T-cell (primary cell): ENCODE results near the gene WIPF2. TPM values are rescaled to one million over a fixed set of nuclear protein-coding genes. Genes with fewer than 3 reads are reported as not detected.

Experiments
- ATAC-seq, 4 experiments: fragments of 200-7000 bp in 3 of 4; fragments of 150-1000 bp in 1 of 4; cut with Tn5 transposase; replicated peaks in 1 of 4; 1 replicate in 3 of 4; 2 replicates in 1 of 4; pipeline ENCODE4 v1.10.0; 2021; ENCODE audit warnings: moderate library complexity in 3 of 4, mild to moderate bottlenecking in 2 of 4, moderate number of reproducible peaks in 1 of 4
- CTCF ChIA-PET, 2 donors: fragments of 300-600 bp; sonication (Branson Sonifier 250); formaldehyde crosslinking; loops; one replicate each; lab custom pipeline; 2022; ENCODE audit warnings: antibody characterized with exemption in 2 of 2; lab: Charles Lee
- POLR2A ChIA-PET, 2 donors: fragments of 300-600 bp; sonication (Branson Sonifier 250); formaldehyde crosslinking; loops; one replicate each; lab custom pipeline; 2022; ENCODE audit warnings: antibody characterized with exemption in 2 of 2; lab: Charles Lee
- DNase-seq, 35 experiments: peaks; one replicate each; pipeline versions ENCODE4 v3.0.0 to v3.0.0-alpha.2; 2013 to 2023
- H3K27ac ChIP-seq: one replicate; pipeline ENCODE4 v1.5.1; 2013; ENCODE audit warnings: low read length
- H3K27me3 ChIP-seq, 2 experiments: replicated peaks in 1 of 2; 1 replicate in 1 of 2; 2 replicates in 1 of 2; pipeline versions ENCODE4 v1.6.1 to v1.7.0; 2013; ENCODE audit warnings: low read length in 1 of 2, mixed read lengths in 1 of 2; ENCODE audit not compliant: control insufficient read depth in 2 of 2, insufficient read depth in 2 of 2; ENCODE audit errors: extremely low read depth in 1 of 2
- H3K36me3 ChIP-seq, 2 donors: 1 replicate in 1 of 2; 2 replicates in 1 of 2; pipeline versions ENCODE4 v1.6.1 to v1.7.0; 2013; ENCODE audit warnings: low read length in 1 of 2; ENCODE audit not compliant: control insufficient read depth in 2 of 2, insufficient read depth in 1 of 2; ENCODE audit errors: extremely low read depth in 1 of 2
- H3K4me1 ChIP-seq, 2 experiments: 1 replicate in 1 of 2; 2 replicates in 1 of 2; pipeline versions ENCODE4 v1.6.1 to v1.7.0; 2013; ENCODE audit warnings: low read length in 2 of 2, mixed read lengths in 1 of 2; ENCODE audit not compliant: insufficient read depth in 2 of 2, control insufficient read depth in 1 of 2; ENCODE audit errors: extremely low read depth in 1 of 2
- H3K4me3 ChIP-seq, 2 donors: 1 replicate in 1 of 2; 2 replicates in 1 of 2; pipeline versions ENCODE4 v1.5.1 to v1.7.0; 2013; ENCODE audit warnings: mild to moderate bottlenecking in 2 of 2, low read length in 1 of 2, moderate library complexity in 1 of 2; ENCODE audit not compliant: control insufficient read depth in 1 of 2; ENCODE audit errors: extremely low read depth in 1 of 2
- H3K9me3 ChIP-seq: 2 replicates; pipeline ENCODE4 v1.7.0; 2013
- H3K27ac Mint-ChIP-seq, 2 donors: one replicate each; pipeline ENCODE4 v1.8.0; 2020 to 2021; ENCODE audit warnings: mild to moderate bottlenecking in 2 of 2, mixed read lengths in 2 of 2
- H3K27me3 Mint-ChIP-seq, 2 donors: one replicate each; pipeline ENCODE4 v1.8.0; 2021 to 2022; ENCODE audit warnings: mixed read lengths in 2 of 2
- H3K36me3 Mint-ChIP-seq: one replicate; pipeline ENCODE4 v1.8.0; 2021; ENCODE audit warnings: mixed read lengths
- H3K4me1 Mint-ChIP-seq, 3 donors: one replicate each; pipeline ENCODE4 v1.8.0; 2020 to 2022; ENCODE audit warnings: mixed read lengths in 3 of 3, mild to moderate bottlenecking in 1 of 3
- H3K4me3 Mint-ChIP-seq, 3 donors: one replicate each; pipeline ENCODE4 v1.8.0; 2020 to 2022; ENCODE audit warnings: mild to moderate bottlenecking in 3 of 3, mixed read lengths in 3 of 3, moderate library complexity in 3 of 3
- H3K9me3 Mint-ChIP-seq, 3 donors: one replicate each; pipeline ENCODE4 v1.8.0; 2020 to 2022; ENCODE audit warnings: mixed read lengths in 3 of 3
- WGBS: methylation state at CpG from one replicate; pipeline ENCODE4 v1.1.5; 2013; ENCODE audit warnings: missing lambda C conversion rate; ENCODE audit not compliant: insufficient coverage; 5-methylcytosine and 5-hydroxymethylcytosine counted together
- total RNA-seq, 35 experiments: library from RNA in 6 of 35; stranded (reverse) in 6 of 35; fragments of 120-200 nt in 1 of 35; gene quantifications; one replicate each; pipeline versions ENCODE4 v1.2.1 to v1.2.4 and lab custom pipeline; 2013 to 2026

Gene WIPF2
- total RNA-seq, 5 donors from 2014 or later (not counting 1 experiment from before 2014, with no cell fraction given), result 23.1 to 42.1 (median 32.1) TPM

DNA sequence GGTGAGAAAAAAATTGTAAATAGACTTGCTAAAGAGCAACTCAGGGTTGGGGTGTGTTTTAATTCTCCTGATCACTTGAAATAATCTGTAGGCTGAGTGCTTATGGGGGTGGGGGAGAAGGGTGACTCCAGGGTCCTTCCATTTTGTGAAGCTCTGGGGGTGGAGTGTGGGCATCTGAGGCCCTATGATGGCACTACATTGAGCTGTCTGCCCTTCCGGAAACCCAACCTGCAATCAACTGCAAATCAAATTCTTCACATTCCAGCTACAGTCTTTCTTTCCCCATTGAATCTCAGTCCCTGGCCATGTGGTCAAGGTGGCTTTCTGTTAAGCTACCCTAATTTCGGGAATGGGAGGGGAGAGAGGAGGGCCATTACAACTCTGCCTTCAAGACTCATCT is 62.6 kb downstream of the WIPF2 start:
- POLR2A ChIA-PET, result interaction anchor here in 1 of 2 donors (0.6 kb wide), 1 partner anchor 133 kb away, joined by 6 read pairs; no protein-coding TSS in a partner anchor
- ATAC-seq (no peak), DNase-seq (peak in 1 of 35 experiments; percentile 17)
- Histone ChIP-seq H3K4me1 (peaks cover 0 to 8% of the 10 kb centered on the region in 2 experiments), H3K27ac (no peak overlapping the region), H3K36me3 (peaks cover 3 to 49% of the 10 kb centered on the region in 2 donors), H3K4me3 (no peak overlapping the region), H3K27me3 (no peaks in the 10 kb centered on the region), H3K9me3 (no peaks in the 10 kb centered on the region)
- H3K4me3 Mint-ChIP-seq, result no peak overlapping the region
- H3K36me3 Mint-ChIP-seq, result peaks cover 42% of the 10 kb centered on the region
- H3K27ac Mint-ChIP-seq, result peak overlapping the region; percentile 62
- no peaks in the 10 kb centered on the region for H3K9me3 Mint-ChIP-seq
- no CpG with 5 or more reads among the region's 2 CpGs for WGBS
- CTCF ChIA-PET, result interaction anchor here in 1 of 2 donors (0.7 kb wide), 1 partner anchor 201 kb away, joined by 6 read pairs; no protein-coding TSS in a partner anchor
- peaks cover 9 to 32% (median 17%) of the 10 kb centered on the region in 3 donors for H3K4me1 Mint-ChIP-seq
- no peaks in the 10 kb centered on the region for H3K27me3 Mint-ChIP-seq

DNA sequence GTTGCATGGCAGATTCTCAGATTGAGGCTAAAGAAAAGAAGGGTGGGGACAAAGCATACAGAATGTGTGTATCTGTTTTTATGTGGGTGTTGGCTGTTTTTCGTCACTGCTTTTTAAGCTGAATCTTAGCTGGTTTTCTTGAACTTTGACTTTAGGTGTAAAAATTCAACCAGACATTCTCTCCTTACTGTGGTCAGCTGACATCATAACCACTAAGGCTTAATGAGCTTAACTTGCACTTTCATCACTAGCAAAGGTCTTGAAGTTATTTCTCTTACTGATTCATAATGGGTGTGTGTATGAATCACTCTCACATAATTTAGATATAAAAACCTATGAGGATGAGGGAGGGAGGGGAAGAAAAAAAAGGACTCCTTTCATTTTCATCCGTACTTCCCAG is 64.6 kb downstream of the WIPF2 start:
- H3K9me3 ChIP-seq, result no peaks in the 10 kb centered on the region
- H3K27me3 Mint-ChIP-seq, result no peaks in the 10 kb centered on the region
- H3K4me3 Mint-ChIP-seq, result no peak overlapping the region
- peaks cover 3 to 33% of the 10 kb centered on the region in 2 donors for H3K36me3 ChIP-seq
- no peaks in the 10 kb centered on the region for H3K27me3 ChIP-seq
- peak overlapping the region; percentile 50 for H3K27ac ChIP-seq
- ATAC-seq (peak in 1 of 4 experiments; percentile 10), DNase-seq (peak in 1 of 35 experiments; percentile 65)
- CTCF ChIA-PET, result interaction anchor here in 1 of 2 donors (0.7 to 1.2 kb wide), 3 partner anchors 65 to 172 kb away, joined by 4 to 8 read pairs (median 4); partner anchors contain the start of gene WIPF2
- POLR2A ChIA-PET, result interaction anchor here in 1 of 2 donors (0.6 kb wide), 1 partner anchor 678 kb away, joined by 6 read pairs; no protein-coding TSS in a partner anchor
- H3K27ac Mint-ChIP-seq, result peak overlapping the region; percentile 83 to 86
- H3K4me1 Mint-ChIP-seq, result peaks cover 23 to 44% (median 29%) of the 10 kb centered on the region in 3 donors
- H3K4me1 ChIP-seq, result peaks cover 2 to 22% of the 10 kb centered on the region in 2 experiments
- peaks cover 27% of the 10 kb centered on the region for H3K36me3 Mint-ChIP-seq
- WGBS, result no CpG with 5 or more reads among the region's 2 CpGs
- H3K4me3 ChIP-seq, result no peak overlapping the region
- no peaks in the 10 kb centered on the region for H3K9me3 Mint-ChIP-seq

DNA sequence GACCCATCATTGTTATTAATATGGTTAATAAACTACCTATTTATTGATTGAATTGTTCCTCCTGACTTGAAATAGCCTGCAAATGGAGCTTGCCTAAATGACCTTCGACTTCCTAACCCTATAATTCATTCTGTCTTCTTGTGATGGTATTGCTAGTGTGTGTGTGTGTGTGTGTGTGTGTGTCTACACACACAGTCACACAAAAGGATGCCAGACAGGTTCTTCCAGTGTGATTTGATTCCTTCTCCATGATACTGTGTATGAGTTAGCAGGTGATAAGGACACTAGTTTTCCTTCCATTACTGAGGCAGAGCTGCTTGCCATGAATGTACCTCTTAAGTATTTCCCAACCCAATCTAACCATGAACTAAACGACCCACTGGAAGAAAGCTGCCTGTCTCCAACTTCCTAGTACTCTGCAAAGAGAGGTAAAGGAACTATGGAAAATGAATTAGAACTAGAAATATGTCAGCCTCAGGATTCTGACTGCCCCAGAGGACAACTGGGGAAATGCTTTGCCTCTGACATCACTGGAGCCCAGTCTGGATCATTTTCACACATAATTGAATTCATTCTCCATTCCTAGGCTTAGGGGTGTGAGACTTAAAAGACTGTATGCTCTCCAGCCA is 65.1 kb downstream of the WIPF2 start:
- no peak overlapping the region for H3K27ac ChIP-seq
- H3K27me3 ChIP-seq, result no peaks in the 10 kb centered on the region
- peaks cover 27 to 47% (median 31%) of the 10 kb centered on the region in 3 donors for H3K4me1 Mint-ChIP-seq
- no CpG with 5 or more reads among the region's 2 CpGs for WGBS
- peaks cover 3 to 24% of the 10 kb centered on the region in 2 experiments for H3K4me1 ChIP-seq
- ATAC-seq, result no peak
- no peak overlapping the region for H3K4me3 Mint-ChIP-seq
- ChIA-PET CTCF (interaction anchor here in 1 of 2 donors (0.7 to 1.1 kb wide), 3 partner anchors 82 to 267 kb away, joined by 3 to 8 read pairs (median 3); no protein-coding TSS in a partner anchor), POLR2A (interaction anchor here in 1 of 2 donors (0.6 kb wide), 1 partner anchor 678 kb away, joined by 6 read pairs; no protein-coding TSS in a partner anchor)
- peak overlapping the region; percentile 60 to 86 for H3K27ac Mint-ChIP-seq
- H3K4me3 ChIP-seq, result no peak overlapping the region
- H3K27me3 Mint-ChIP-seq, result no peaks in the 10 kb centered on the region
- no peaks in the 10 kb centered on the region for H3K9me3 ChIP-seq
- no peaks in the 10 kb centered on the region for H3K9me3 Mint-ChIP-seq
- H3K36me3 Mint-ChIP-seq, result peaks cover 27% of the 10 kb centered on the region
- peaks cover 3 to 28% of the 10 kb centered on the region in 2 donors for H3K36me3 ChIP-seq
- DNase-seq, result no peak

DNA sequence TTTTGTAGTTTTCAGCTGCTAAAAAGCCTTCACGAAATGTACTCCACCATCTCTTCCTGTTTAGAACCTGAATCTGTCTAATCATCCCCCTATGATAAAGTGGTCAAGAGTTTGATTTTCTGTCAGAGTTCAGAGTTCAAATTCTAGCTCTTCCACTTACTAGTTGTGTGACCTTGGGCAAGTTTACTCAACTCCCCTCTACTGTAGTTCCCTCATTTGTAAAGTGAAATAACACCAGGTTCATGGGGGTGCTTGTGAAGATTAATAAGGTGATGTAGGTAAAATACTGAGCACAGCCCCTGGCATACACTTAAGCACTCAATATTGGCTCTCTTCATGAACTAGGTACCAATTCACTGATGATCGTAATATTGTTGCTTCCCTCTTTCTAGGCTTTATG is 67.4 kb downstream of the WIPF2 start:
- Mint-ChIP-seq H3K4me3 (no peak overlapping the region), H3K36me3 (peaks cover 7% of the 10 kb centered on the region), H3K27me3 (no peaks in the 10 kb centered on the region), H3K27ac (no peak overlapping the region), H3K9me3 (no peaks in the 10 kb centered on the region), H3K4me1 (peaks cover 28 to 50% (median 34%) of the 10 kb centered on the region in 3 donors)
- no CpG with 5 or more reads among the region's 2 CpGs for WGBS
- Histone ChIP-seq H3K27ac (no peak overlapping the region), H3K4me3 (no peak overlapping the region), H3K4me1 (peaks cover 3 to 21% of the 10 kb centered on the region in 2 experiments), H3K27me3 (no peaks in the 10 kb centered on the region), H3K9me3 (no peaks in the 10 kb centered on the region), H3K36me3 (peaks cover 0 to 6% of the 10 kb centered on the region in 2 donors)
- CTCF ChIA-PET, result interaction anchor here (0.6 to 1.2 kb wide), 5 partner anchors 45 to 239 kb away, joined by 3 to 4 read pairs (median 3); partner anchors contain the start of gene WIPF2 (in 1 of the 2)
- POLR2A ChIA-PET, result interaction anchor here in 1 of 2 donors (0.6 kb wide), 1 partner anchor 173 kb away, joined by 3 read pairs; no protein-coding TSS in a partner anchor
- DNase-seq (no peak), ATAC-seq (no peak)

DNA sequence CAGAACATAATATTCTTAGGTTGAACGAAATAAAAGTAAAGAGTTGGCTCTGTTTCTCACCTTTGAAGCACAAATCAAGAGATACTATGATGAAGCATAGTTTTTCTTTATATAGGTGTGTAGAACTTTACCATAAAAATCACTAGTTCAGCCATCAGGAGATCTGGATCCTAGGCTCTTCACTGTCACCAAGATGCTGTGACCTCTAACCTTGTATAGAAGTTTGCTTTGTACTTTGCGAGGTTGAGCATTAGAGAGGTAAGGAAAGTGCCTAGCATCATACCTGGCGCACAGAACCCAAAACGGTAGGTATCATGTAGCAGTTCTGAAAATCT is 68.0 kb downstream of the WIPF2 start:
- POLR2A ChIA-PET, result no interaction called here
- H3K4me3 ChIP-seq, result no peak overlapping the region
- WGBS, result 31% methylated on average over 3 of the region's 4 CpGs

More for the DNA sequence above, 68.0 kb downstream of the WIPF2 start:
- no peaks in the 10 kb centered on the region for H3K9me3 ChIP-seq
- no peak for DNase-seq
- Mint-ChIP-seq H3K27me3 (no peaks in the 10 kb centered on the region), H3K27ac (peak overlapping the region in 1 of 2 donors; percentile 95), H3K9me3 (no peaks in the 10 kb centered on the region), H3K36me3 (peaks cover 2% of the 10 kb centered on the region), H3K4me1 (peaks cover 28 to 44% (median 33%) of the 10 kb centered on the region in 3 donors), H3K4me3 (peak overlapping the region; percentile 94 to 99 (median 97))
- peaks cover 0 to 2% of the 10 kb centered on the region in 2 donors for H3K36me3 ChIP-seq
- CTCF ChIA-PET, result interaction anchor here in 1 of 2 donors (1.0 kb wide), 1 partner anchor 68 kb away, joined by 3 read pairs; the partner anchor contains the start of gene WIPF2
- H3K4me1 ChIP-seq, result peaks cover 3 to 20% of the 10 kb centered on the region in 2 experiments
- no peak overlapping the region for H3K27ac ChIP-seq
- H3K27me3 ChIP-seq, result no peaks in the 10 kb centered on the region
- peak in 1 of 4 experiments; percentile 3 for ATAC-seq
